Lower lobe of right lung (tissue), 2 donors: ENCODE measurements around the gene SH3RF3. TPM values are rescaled to one million over a fixed set of nuclear protein-coding genes. Genes with fewer than 3 reads are reported as not detected.

Experiments used
- ATAC-seq, 2 donors: fragments of 200-7000 bp; cut with Tn5 transposase; one replicate each; pipeline ENCODE4 v1.9.1; 2020 to 2022; ENCODE audit warnings: mild to moderate bottlenecking in 2 of 2, moderate library complexity in 2 of 2
- DNase-seq: peaks from one replicate; pipeline ENCODE4 v3.0.0-alpha.2; 2020
- H3K27ac ChIP-seq: fragments of 200-600 bp; one replicate; pipeline ENCODE4 v1.8.0; 2022
- H3K27me3 ChIP-seq: fragments of 200-600 bp; one replicate; pipeline ENCODE4 v1.8.0; 2022; ENCODE audit warnings: low read depth
- H3K36me3 ChIP-seq: fragments of 200-600 bp; one replicate; pipeline ENCODE4 v1.8.0; 2022; ENCODE audit warnings: mild to moderate bottlenecking
- H3K4me1 ChIP-seq: fragments of 200-600 bp; one replicate; pipeline ENCODE4 v1.8.0; 2022
- H3K4me3 ChIP-seq: fragments of 200-600 bp; one replicate; pipeline ENCODE4 v1.8.0; 2022; ENCODE audit warnings: mild to moderate bottlenecking
- H3K9me3 ChIP-seq: fragments of 200-600 bp; one replicate; pipeline ENCODE4 v1.8.0; 2022
- CTCF ChIP-seq: fragments of 200-600 bp; IDR thresholded peaks from one replicate; pipeline ENCODE4 v1.8.0; 2022; ENCODE audit warnings: antibody characterized with exemption, mild to moderate bottlenecking
- intact Hi-C: fragments of 100-400 bp; cut with DNase I; formaldehyde crosslinking; loops from one replicate; pipeline ENCODE4 v1.11.0; 2022
- total RNA-seq: library from RNA; stranded (reverse); fragmentation: NEBNext Ultra II Directional; extraction: Animal tissue kit (Norgen Biotek cat#: 25700); gene quantifications from one replicate; pipeline ENCODE4 v1.2.1, GENCODE V29; 2021
- donor health status: DM: no; HTN: yes; CAD: no; lungs with severe emphysema.

SH3RF3 gene
- total RNA-seq, 1 donor from 2014 or later, result 5.7 TPM

DNA sequence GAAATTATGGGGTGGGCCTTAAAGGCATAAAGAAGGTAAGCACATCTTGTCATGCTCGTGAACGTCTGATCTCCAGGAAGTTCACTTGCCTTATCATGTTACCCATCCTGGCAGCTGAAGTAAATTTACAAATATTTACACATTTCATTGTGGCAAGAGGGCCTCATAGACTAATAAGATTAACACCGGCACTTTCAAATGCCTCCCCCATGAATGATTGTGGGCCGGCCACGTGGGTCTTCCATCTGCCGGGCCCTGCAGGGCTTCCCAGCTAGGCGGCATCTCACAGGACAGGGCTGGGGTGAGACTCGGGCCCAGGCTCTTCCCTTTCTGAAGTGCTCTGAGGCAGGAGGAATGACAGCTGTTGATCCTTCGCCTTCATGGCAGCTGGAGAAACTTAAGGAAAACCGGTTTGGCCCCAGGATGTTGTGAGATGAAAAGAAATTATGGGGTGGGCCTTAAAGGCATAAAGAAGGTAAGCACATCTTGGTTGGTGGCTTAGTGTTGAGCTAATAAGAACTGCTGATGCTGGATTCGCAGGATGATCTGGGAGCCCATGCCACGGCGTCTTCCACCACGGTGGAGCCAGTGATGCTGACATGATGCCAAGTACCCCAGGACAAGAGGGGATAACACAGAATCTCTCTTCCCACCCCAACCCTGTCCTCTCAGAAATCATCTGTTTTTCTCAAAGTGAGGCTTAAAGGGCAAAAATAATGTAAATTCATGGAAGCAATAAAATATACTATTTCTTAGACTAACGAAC is 308.5 kb downstream of the SH3RF3 start:
- H3K9me3 ChIP-seq, result peaks cover 7% of the 10 kb centered on the region
- intact Hi-C loops, result no loop called here
- no peak overlapping the region for H3K27ac ChIP-seq
- no peak overlapping the region for H3K4me3 ChIP-seq
- H3K4me1 ChIP-seq, result peaks cover 10% of the 10 kb centered on the region
- TF ChIP-seq CTCF, result no peak
- H3K36me3 ChIP-seq, result peaks cover 4% of the 10 kb centered on the region
- ATAC-seq (no peak), DNase-seq (peak; percentile 41)
- no peaks in the 10 kb centered on the region for H3K27me3 ChIP-seq

- TF ChIP-seq CTCF, result no peak
- ATAC-seq, result no peak
- no peak for DNase-seq
- intact Hi-C loops, result no loop called here
- Histone ChIP-seq H3K4me1 (peaks cover 10% of the 10 kb centered on the region), H3K4me3 (no peak overlapping the region), H3K27me3 (no peaks in the 10 kb centered on the region), H3K27ac (no peak overlapping the region), H3K9me3 (peaks cover 13% of the 10 kb centered on the region), H3K36me3 (peaks cover 4% of the 10 kb centered on the region)
Measured at GRCh38 chr2:109438146-109438545, 309.1 kb downstream of the SH3RF3 start.

GRCh38 chr2:109438773-109439389 is 309.9 kb downstream of the SH3RF3 start:
- Histone ChIP-seq H3K4me3 (no peak overlapping the region), H3K9me3 (peaks cover 13% of the 10 kb centered on the region), H3K27ac (no peak overlapping the region), H3K27me3 (no peaks in the 10 kb centered on the region), H3K36me3 (peaks cover 4% of the 10 kb centered on the region), H3K4me1 (peaks cover 10% of the 10 kb centered on the region)
- no peak for DNase-seq
- no peak for TF ChIP-seq CTCF
- ATAC-seq, result peak; percentile 54 to 73
- intact Hi-C loops, result no loop called here

GRCh38 chr2:109439390-109439786 is 310.4 kb downstream of the SH3RF3 start:
- no peak for TF ChIP-seq CTCF
- DNase-seq (no peak), ATAC-seq (no peak)
- H3K9me3 ChIP-seq, result peaks cover 16% of the 10 kb centered on the region
- peaks cover 3% of the 10 kb centered on the region for H3K36me3 ChIP-seq
- H3K4me3 ChIP-seq, result no peak overlapping the region
- H3K27me3 ChIP-seq, result no peaks in the 10 kb centered on the region
- H3K27ac ChIP-seq, result no peak overlapping the region
- H3K4me1 ChIP-seq, result peaks cover 10% of the 10 kb centered on the region
- intact Hi-C loops, result no loop called here

DNA sequence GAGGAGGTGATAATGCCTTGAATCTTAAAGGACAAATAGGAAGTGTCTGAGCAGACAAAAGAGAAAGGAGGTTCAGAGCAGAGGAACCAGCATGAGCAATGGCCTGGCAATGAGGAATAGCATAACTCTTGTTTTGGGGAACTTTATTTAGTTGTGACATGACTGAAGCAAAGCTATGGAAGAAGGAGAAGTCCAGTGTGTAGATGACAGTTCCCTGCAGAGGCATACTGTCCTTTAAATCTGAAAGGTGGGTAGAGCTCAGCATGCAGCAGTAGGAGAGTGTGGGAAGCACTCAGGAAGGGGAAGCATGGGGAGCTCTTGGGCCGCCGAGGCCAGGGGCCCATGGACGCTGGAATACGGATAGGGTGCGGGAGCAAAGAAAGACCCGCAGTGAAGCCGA is 311.0 kb downstream of the SH3RF3 start:
- Histone ChIP-seq H3K9me3 (peaks cover 22% of the 10 kb centered on the region), H3K27ac (no peak overlapping the region), H3K4me3 (no peak overlapping the region), H3K27me3 (no peaks in the 10 kb centered on the region), H3K4me1 (peaks cover 10% of the 10 kb centered on the region), H3K36me3 (no peaks in the 10 kb centered on the region)
- DNase-seq (no peak), ATAC-seq (peak; percentile 57 to 62)
- intact Hi-C loops, result no loop called here
- TF ChIP-seq CTCF, result no peak
